Colonic mucosa (tissue), 4 donors: ENCODE measurements around the gene SYS1. TPM values are rescaled to one million over a fixed set of nuclear protein-coding genes. Genes with fewer than 3 reads are reported as not detected.

Source experiments
- DNase-seq: peaks from one replicate; pipeline ENCODE4 v3.0.0-alpha.2; 2020
- H3K27ac ChIP-seq: fragments of 200-600 bp; one replicate; pipeline ENCODE4 v1.8.0; 2021
- H3K27me3 ChIP-seq: fragments of 200-600 bp; one replicate; pipeline ENCODE4 v1.8.0; 2021
- H3K36me3 ChIP-seq: fragments of 200-600 bp; one replicate; pipeline ENCODE4 v1.8.0; 2021
- H3K4me1 ChIP-seq: fragments of 200-600 bp; one replicate; pipeline ENCODE4 v1.8.0; 2021; ENCODE audit warnings: mild to moderate bottlenecking
- H3K4me3 ChIP-seq: fragments of 200-600 bp; one replicate; pipeline ENCODE4 v1.8.0; 2021
- H3K9ac ChIP-seq, 2 donors: one replicate each; pipeline ENCODE4 v1.7.0; 2013; ENCODE audit warnings: control low read depth in 2 of 2, low read depth in 2 of 2, low read length in 2 of 2
- H3K9me3 ChIP-seq: fragments of 200-600 bp; one replicate; pipeline ENCODE4 v1.8.0; 2021
- intact Hi-C: fragments of 100-400 bp; cut with DNase I; formaldehyde crosslinking; loops from one replicate; pipeline ENCODE4 v1.14.1; 2022
- total RNA-seq, 2 donors: library from RNA; stranded (reverse); fragmentation: NEBNext Ultra II Directional in 1 of 2; extraction: Animal tissue kit (Norgen Biotek cat#: 25700) in 1 of 2; gene quantifications; one replicate each; pipeline ENCODE4 v1.2.1, GENCODE V29; 2021
- TF ChIP-seq, protein P1 (sequence below): fragments of 200-600 bp; IDR thresholded peaks from one replicate; pipeline ENCODE4 v1.8.0; 2022; ENCODE audit warnings: antibody characterized with exemption, mild to moderate bottlenecking
- donor health status: healthy.
- donor health status: DM: no; HTN: no; CAD: no.
- donor health status: DM: no; HTN: no; CAD: no.

SYS1 gene
- total RNA-seq, 2 donors from 2014 or later, result 24.4 to 27.7 TPM

DNA sequence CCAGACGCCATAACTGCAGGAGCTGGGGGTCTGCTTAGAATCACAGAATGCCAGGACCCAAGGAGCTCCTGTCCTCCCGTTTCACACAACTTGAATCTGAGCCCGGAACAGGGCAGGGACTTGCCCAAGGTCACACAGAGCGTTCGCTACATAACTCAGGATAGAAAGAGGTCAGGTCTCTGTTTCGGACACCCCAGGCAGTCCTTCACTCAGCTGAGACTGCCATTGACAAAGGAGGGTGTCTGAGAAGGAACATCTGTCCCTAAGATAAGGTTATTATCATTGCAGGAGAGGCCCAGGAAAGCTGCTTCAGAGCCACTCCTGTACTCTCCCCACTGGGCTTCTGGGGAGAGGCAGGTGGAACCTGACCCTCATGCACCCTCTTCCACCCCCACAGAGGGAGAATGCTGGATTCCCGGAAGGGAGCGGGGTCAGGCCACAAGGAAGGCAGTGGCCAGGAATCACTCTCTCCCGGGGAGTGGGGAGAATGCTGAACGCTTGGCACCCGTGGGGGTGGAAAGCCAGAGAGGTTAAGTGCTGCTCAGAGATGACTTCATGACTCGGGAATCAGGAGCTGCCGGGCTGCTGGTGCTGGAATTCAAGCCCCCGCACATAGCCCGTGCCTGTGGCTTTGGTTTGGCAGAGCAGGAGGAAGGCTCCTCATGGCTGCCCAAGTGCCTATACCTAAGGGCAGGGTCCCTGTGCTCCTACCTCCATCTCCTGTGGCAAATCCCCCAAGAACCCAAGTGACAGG is 25.4 kb upstream of the SYS1 start:
- TF ChIP-seq, protein P1, sequence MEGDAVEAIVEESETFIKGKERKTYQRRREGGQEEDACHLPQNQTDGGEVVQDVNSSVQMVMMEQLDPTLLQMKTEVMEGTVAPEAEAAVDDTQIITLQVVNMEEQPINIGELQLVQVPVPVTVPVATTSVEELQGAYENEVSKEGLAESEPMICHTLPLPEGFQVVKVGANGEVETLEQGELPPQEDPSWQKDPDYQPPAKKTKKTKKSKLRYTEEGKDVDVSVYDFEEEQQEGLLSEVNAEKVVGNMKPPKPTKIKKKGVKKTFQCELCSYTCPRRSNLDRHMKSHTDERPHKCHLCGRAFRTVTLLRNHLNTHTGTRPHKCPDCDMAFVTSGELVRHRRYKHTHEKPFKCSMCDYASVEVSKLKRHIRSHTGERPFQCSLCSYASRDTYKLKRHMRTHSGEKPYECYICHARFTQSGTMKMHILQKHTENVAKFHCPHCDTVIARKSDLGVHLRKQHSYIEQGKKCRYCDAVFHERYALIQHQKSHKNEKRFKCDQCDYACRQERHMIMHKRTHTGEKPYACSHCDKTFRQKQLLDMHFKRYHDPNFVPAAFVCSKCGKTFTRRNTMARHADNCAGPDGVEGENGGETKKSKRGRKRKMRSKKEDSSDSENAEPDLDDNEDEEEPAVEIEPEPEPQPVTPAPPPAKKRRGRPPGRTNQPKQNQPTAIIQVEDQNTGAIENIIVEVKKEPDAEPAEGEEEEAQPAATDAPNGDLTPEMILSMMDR, result no peak
- Histone ChIP-seq H3K9ac (peak overlapping the region in 1 of 2 donors; percentile 100), H3K4me3 (no peak overlapping the region), H3K36me3 (peaks cover 3% of the 10 kb centered on the region), H3K4me1 (peaks cover 45% of the 10 kb centered on the region), H3K27ac (peak overlapping the region; percentile 72), H3K9me3 (no peaks in the 10 kb centered on the region), H3K27me3 (no peaks in the 10 kb centered on the region)
- intact Hi-C loops, result no loop called here
- DNase-seq, result peak; percentile 54

DNA sequence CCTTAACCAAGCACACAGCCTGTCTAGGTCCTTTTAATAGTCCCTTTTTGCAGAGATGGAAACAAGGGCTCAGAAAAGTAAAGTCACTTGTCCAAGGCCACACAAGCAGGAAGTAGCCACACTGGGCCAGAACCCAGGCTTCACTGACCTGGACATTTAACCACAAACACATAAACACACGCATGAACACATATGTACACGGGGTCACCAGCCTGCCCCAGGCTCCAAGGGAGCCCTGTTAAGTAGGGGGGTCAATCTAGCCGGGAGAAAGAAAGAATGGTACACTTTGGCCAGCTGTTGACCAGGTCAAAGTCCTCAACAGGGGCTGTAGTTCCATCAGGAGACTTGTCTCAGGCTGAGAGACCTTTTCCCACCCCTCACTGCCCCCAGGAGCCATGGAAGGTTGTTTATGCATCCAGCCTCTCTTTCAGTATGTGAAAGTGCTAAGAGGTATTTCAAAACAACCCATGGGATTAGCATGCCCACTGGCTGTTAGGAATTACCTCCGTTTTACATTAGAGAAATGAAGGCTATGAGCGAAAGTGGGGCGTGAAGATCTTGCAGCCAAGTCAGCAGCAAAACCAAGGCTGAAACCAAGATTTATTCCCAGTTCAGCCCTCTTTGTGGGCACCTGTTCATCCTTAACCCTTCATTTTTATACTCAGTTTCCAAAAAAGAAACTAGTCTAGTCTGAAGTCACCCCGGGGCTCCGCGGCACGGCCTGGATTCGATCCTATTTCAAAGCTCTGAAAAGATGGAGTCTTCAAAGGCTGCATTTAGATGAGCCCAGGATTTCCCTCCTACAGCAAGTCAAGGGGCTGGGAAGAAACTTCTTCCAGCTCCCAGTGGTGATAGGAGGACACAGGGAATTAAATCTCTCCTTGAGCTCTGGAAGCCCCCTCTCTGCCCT is 24.6 kb upstream of the SYS1 start:
- TF ChIP-seq, protein P1, result no peak
- H3K27me3 ChIP-seq, result no peaks in the 10 kb centered on the region
- no peak overlapping the region for H3K4me3 ChIP-seq
- H3K9me3 ChIP-seq, result no peaks in the 10 kb centered on the region
- H3K9ac ChIP-seq, result peak overlapping the region; percentile 1 to 100
- peaks cover 45% of the 10 kb centered on the region for H3K4me1 ChIP-seq
- no peak for DNase-seq
- peak overlapping the region; percentile 72 for H3K27ac ChIP-seq
- H3K36me3 ChIP-seq, result no peaks in the 10 kb centered on the region
- intact Hi-C loops, result no loop called here

- TF ChIP-seq, protein P1, result no peak
- Histone ChIP-seq H3K36me3 (no peaks in the 10 kb centered on the region), H3K9me3 (no peaks in the 10 kb centered on the region), H3K27ac (peak overlapping the region; percentile 72), H3K27me3 (no peaks in the 10 kb centered on the region), H3K4me3 (no peak overlapping the region), H3K4me1 (peaks cover 45% of the 10 kb centered on the region), H3K9ac (peak overlapping the region in 1 of 2 donors; percentile 100)
- peak; percentile 65 for DNase-seq
- intact Hi-C loops, result no loop called here
These were observed 23.9 kb upstream of the SYS1 start for GRCh38 chr20:45339084-45339483.

DNA sequence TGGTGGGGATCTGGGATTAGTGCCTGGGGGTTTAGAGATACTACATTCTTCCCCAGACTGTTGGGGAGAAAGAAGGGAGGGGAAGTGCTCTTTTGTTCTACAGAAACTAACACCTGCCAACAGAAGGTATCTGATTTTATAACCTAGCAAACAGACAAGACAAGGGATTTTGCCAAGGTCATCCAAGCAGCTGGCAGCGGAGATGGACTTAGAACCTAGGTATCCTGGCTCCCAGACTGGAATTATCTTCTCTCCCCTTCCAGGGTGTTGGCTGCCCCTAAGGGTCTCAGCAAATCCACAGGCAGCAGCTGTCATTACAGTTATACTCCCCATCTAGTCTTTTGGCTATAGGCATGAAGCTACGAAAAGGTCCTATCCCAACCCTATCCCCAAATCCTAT is 23.2 kb upstream of the SYS1 start:
- TF ChIP-seq, protein P1, result no peak
- intact Hi-C loops, result no loop called here
- no peaks in the 10 kb centered on the region for H3K36me3 ChIP-seq
- H3K9me3 ChIP-seq, result no peaks in the 10 kb centered on the region
- H3K9ac ChIP-seq, result peak overlapping the region in 1 of 2 donors; percentile 100
- no peaks in the 10 kb centered on the region for H3K27me3 ChIP-seq
- no peak for DNase-seq
- peaks cover 50% of the 10 kb centered on the region for H3K4me1 ChIP-seq
- H3K4me3 ChIP-seq, result no peak overlapping the region
- peak overlapping the region; percentile 72 for H3K27ac ChIP-seq

DNA sequence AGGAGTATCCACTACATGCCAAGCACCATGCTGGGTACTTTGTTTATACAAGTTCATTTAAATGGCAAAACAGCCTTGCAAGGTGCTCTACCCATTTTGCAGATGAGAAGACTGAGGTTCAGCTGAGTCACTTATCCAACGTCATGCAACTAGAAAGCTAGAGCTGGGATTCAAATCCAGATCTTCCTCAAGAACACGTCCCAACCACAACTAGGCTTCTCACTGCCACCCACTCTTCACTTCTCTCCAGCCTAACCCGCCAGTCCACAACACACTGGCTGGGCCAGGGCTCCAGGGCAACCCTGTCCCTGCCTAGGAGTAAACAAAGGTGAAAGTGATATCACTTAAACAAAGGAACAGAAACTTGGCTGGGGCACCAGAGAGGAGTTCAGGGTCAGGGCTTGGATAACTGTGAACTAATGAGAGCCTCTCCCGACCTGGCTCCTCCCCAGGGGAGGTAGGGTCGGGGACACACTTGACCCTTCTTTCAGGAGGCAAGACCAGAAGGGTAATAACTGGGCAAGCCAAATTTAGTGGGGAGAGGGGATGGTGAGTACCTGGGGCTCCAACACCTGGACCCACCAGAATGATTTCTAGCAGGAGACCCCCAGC is 22.6 kb upstream of the SYS1 start:
- H3K4me3 ChIP-seq, result no peak overlapping the region
- peak overlapping the region; percentile 4 for H3K27ac ChIP-seq
- peaks cover 52% of the 10 kb centered on the region for H3K4me1 ChIP-seq
- no peaks in the 10 kb centered on the region for H3K27me3 ChIP-seq
- H3K9me3 ChIP-seq, result no peaks in the 10 kb centered on the region
- no peaks in the 10 kb centered on the region for H3K36me3 ChIP-seq
- H3K9ac ChIP-seq, result peak overlapping the region in 1 of 2 donors; percentile 100
- intact Hi-C loops, result no loop called here
- TF ChIP-seq, protein P1, result no peak
- no peak for DNase-seq
